ENCODE data around the gene TAB2.
"Not testable (repeated sequence)": the region's sequence is repeated elsewhere in the genome, so short reads cannot be mapped to it uniquely, and the experiment has no call there.

GRCh38 chr6:149444360-149445094 is 127.0 kb downstream of the TAB2 start:
- not testable (repeated sequence) for TF ChIP-seq POLR2A (IDR thresholded peaks at IDR 0.05; ENCODE audit: low read depth, low read length); EZH2 (IDR thresholded peaks at IDR 0.05; ENCODE audit: borderline replicate concordance, low read depth, low read length, severe bottlenecking); CTCF (IDR thresholded peaks at IDR 0.05; ENCODE audit: extremely low read depth in 1 of 2, insufficient read depth in 1 of 2, low read depth in 1 of 2, low read length in 2 of 2); MAX (IDR thresholded peaks at IDR 0.05; ENCODE audit: insufficient read depth, insufficient read length)

All from endothelial cell of umbilical vein (primary cell).